HCT116 (cell line): Measurements from ENCODE around the gene CFAP46. TPM values are rescaled to one million over a fixed set of nuclear protein-coding genes. Genes with fewer than 3 reads are reported as not detected.

Experiments used
- CEBPB ChIP-seq: IDR thresholded peaks from 2 replicates; pipeline ENCODE4 v1.6.1; 2012; ENCODE audit warnings: low read depth
- EGR1 ChIP-seq: IDR thresholded peaks from 2 replicates; pipeline ENCODE4 v1.6.1; 2012; ENCODE audit warnings: low read depth
- ELF1 ChIP-seq: IDR thresholded peaks from 2 replicates; pipeline ENCODE4 v1.6.1; 2012; ENCODE audit warnings: low read depth, borderline replicate concordance
- EZH2phosphoT487 ChIP-seq: fragments of 200-600 bp; IDR thresholded peaks from 2 replicates; pipeline ENCODE4 v1.6.1; 2018; ENCODE audit warnings: antibody characterized with exemption, borderline replicate concordance
- POLR2AphosphoS5 ChIP-seq: IDR thresholded peaks from 2 replicates; pipeline ENCODE4 v1.6.1; 2011; ENCODE audit warnings: mild to moderate bottlenecking, low read depth, low read length, moderate library complexity
- REST ChIP-seq: IDR thresholded peaks from 2 replicates; pipeline ENCODE4 v1.6.1; 2012; ENCODE audit warnings: low read depth
- TCF7L2 ChIP-seq: IDR thresholded peaks from 2 replicates; pipeline ENCODE4 v1.7.0; 2011; ENCODE audit warnings: borderline replicate concordance, inconsistent platforms; ENCODE audit not compliant: insufficient read depth, insufficient read length; ENCODE audit errors: extremely low read depth
- ZBTB33 ChIP-seq: IDR thresholded peaks from 2 replicates; pipeline ENCODE4 v1.6.1; 2011; ENCODE audit warnings: mild to moderate bottlenecking, low read length, moderate library complexity; ENCODE audit not compliant: insufficient replicate concordance; ENCODE audit errors: extremely low read depth
- total RNA-seq: library from RNA; stranded (reverse); gene quantifications from one replicate; pipeline ENCODE4 v1.2.1, GENCODE V29; 2021; ENCODE audit not compliant: unreplicated experiment

CFAP46 gene
- total RNA-seq, 1 experiment from 2014 or later, result 1.4 TPM

- TF ChIP-seq ZBTB33 (no peak), ELF1 (no peak), TCF7L2 (no peak), POLR2AphosphoS5 (no peak), EGR1 (no peak), REST (no peak), CEBPB (no peak), EZH2phosphoT487 (no peak)
Observed at GRCh38 chr10:132867801-132868644, 74.3 kb downstream of the CFAP46 start (continued).
